Activated gamma-delta T cell treated with anti-CD3 and anti-CD28 coated beads, Interleukin-2, amount 50 U/mL, for 16 hours (primary cell): Measurements from ENCODE around the gene TMEM121.
"Not testable (repeated sequence)": the region's sequence is repeated elsewhere in the genome, so short reads cannot be mapped to it uniquely, and the experiment has no call there.

Experiments used
- DNase-seq: peaks from one replicate; pipeline ENCODE4 v3.0.0-alpha.2; 2020; ENCODE audit warnings: low read depth

The TMEM121 gene

GRCh38 chr14:105547072-105547471 lies 20.7 kb downstream of the TMEM121 start:
- DNase-seq = not testable (repeated sequence)

- no peak for DNase-seq
Observed at GRCh38 chr14:105547741-105548169, 21.4 kb downstream of the TMEM121 start.

DNA sequence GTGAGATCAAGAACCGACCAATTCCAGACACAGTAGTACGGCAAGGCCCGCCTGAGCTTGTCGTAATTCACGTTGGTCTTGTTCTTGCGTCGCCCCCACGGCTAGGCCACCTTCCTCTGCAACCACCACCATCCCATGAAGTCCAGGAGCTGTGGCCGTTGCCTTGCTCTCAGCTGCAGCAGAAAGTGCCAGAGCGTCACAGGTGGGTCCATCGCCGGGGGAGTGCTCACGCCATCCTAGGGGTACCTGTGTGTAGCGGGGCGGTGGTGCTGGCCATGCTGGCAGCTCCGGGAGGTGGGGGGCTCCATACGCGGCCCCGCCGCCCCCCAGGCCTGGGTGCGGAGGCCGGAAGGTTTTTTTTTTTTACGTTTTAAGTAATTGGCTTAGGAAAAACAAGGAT lies 23.1 kb downstream of the TMEM121 start:
- DNase-seq = no peak

- DNase-seq = no peak
Observed at GRCh38 chr14:105554022-105554421, 27.6 kb downstream of the TMEM121 start.

GRCh38 chr14:105554523-105554922 lies 28.1 kb downstream of the TMEM121 start:
- DNase-seq = no peak

DNA sequence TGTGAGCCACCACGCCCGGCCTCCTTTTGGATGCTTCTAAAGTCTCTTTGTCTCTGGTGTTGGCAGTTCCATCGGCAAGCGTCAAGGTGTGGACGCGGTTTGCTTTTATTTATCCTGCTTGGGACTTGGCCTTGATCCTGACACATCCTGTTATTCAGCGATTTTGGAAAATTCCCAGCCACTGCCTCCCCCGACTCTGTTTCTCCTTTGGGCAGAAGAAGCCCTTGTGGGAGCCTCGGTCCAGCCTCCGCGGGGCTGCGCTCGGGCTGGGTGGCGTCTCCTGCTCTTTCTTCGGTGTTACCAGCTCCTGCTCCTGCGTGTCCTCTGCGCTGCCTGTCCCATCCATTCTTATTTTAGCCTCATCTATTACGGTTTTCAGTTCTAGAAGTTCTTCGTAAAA lies 31.3 kb downstream of the TMEM121 start:
- DNase-seq = not testable (repeated sequence)

DNA sequence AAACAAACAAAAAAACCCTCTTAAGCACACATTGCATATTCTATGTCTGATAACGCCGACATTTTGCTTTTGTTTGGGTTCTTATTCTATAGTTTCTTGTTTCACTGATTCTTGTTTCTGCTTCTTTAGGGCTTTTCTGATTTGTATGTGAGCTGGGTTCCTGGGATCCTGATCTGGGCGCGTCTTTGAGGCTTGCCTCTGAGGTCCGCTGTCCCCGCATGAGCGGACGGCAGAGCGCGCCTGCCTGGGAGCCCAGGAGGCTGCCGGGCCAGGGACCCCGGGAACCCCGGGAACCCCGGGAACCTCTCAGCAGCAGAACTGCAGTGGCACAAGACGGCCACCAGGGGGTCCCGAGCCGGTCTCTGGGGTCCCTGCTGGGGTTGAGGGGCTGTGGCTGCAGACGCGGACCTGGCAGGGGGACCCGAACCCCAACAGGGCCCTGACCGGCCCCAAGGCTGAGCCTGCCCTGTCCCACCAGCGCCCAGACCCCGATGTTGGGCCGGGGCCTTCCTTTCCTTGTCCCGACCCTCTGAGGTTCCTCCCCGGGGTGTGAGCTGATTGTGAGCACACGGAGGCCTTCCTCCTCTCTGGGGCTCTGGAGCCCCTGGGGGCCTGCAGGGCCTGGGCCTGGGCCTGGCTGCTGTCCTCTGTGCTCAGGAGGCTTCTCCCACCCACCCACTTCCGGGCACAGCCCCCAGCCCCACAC lies 32.2 kb downstream of the TMEM121 start:
- DNase-seq = not testable (repeated sequence)

DNA sequence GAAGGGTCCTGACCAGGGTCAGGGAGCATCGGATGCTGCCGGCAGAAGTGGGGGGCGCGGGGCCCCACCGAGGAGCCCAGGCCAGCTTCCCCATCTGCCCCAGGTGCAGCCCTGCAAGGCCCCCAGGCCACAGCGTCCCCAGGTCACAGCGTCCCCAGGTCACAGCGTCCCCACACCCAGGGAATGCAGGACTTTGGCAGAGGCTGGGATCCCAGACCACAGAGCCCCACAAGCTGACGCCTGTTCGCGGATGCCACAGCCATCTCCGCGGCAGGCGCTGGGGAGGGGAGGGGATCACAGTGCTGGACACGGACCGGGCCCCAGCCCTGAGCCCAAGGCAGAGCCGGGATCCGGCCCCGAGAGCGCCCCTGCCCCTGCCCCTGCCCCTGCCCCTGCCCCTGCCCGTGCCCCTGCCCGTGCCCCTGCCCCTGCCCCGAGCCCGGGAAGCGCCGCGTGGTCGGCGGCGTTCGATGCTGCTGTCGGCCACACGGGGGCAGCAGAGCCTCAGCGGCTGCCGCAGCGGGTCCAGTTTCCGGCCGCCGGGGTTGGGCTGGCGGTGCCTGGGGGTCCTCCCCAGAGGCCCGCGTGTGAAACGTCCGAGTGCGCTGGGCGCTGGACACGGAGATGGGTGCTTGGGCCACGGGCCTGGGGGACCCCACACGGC lies 33.1 kb downstream of the TMEM121 start:
- not testable (repeated sequence) for DNase-seq

- DNase-seq = not testable (repeated sequence)
Observed at GRCh38 chr14:105560048-105560669, 33.8 kb downstream of the TMEM121 start.

GRCh38 chr14:105561345-105561744 lies 35.0 kb downstream of the TMEM121 start:
- DNase-seq = not testable (repeated sequence)

- no peak for DNase-seq
Observed at GRCh38 chr14:105562713-105563346, 36.4 kb downstream of the TMEM121 start.

GRCh38 chr14:105563347-105563737 lies 37.0 kb downstream of the TMEM121 start:
- no peak for DNase-seq

DNA sequence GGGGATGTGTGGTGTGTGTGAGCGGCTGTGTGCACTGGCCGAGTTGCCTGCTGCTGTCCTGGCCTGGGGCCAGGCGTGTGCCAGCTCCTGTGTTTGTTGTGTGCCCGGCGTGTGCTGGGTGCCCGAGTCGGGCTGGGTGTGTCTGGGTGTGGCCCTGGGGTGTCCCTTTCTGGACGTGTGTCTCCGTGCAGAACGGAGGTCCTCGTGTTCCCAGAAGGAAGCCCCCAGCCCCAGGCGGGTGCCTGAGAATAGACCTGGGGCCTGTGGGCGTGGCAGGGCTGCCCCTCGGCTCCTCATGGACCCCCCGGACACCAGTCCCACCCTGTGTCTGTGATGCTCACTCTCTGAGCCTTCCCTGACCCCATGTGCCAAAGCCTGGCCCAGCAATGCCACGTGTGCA lies 38.2 kb downstream of the TMEM121 start:
- not testable (repeated sequence) for DNase-seq

- not testable (repeated sequence) for DNase-seq
Observed at GRCh38 chr14:105565185-105565919, 39.0 kb downstream of the TMEM121 start.

DNA sequence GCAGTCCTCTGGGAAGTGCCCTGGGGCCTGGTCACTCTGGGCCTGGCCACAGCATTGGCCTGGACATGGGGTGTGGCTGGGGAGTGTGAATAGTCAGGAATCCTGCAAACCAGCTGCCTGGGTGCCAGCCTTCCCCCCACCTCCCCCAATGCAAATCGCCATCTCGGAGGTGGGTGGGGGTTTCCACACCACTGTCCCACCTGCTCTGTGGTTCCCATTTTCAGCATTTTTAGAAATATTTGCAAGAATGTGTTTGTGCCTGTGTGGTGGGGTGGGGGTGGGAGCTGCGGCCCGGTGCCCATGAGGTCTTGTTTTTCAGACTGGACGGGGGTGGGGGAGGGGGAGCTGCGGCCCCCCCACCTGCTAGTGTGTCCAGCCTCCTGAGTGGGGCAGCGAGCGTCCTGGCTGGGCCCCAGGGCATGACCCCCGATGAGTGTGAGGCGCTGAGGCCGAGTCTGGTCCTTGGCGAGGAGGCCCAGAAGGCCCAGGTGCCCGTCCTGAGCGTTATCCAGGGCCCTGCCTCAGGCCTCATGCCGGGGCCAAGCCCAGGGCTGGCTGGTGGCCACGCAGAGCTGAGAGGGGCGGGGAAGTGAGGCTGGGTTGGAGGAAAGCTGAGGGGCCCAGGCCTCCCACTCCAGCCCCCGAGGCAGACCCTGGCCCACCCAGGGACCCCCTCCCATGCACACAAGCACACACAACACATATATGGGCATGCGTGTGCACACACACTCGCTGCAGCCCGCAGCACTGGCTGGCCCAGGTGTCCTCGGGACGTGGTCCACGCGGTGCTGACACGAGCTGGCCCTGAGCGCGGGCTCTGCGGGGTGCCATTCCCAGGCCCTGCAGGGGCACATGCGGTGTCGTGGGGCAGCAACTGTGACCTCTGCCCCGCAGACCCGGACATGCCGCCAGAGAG lies 40.1 kb downstream of the TMEM121 start:
- not testable (repeated sequence) for DNase-seq

GRCh38 chr14:105567164-105568103 lies 41.1 kb downstream of the TMEM121 start:
- not testable (repeated sequence) for DNase-seq

- not testable (repeated sequence) for DNase-seq
Observed at GRCh38 chr14:105568140-105568843, 41.9 kb downstream of the TMEM121 start.

DNA sequence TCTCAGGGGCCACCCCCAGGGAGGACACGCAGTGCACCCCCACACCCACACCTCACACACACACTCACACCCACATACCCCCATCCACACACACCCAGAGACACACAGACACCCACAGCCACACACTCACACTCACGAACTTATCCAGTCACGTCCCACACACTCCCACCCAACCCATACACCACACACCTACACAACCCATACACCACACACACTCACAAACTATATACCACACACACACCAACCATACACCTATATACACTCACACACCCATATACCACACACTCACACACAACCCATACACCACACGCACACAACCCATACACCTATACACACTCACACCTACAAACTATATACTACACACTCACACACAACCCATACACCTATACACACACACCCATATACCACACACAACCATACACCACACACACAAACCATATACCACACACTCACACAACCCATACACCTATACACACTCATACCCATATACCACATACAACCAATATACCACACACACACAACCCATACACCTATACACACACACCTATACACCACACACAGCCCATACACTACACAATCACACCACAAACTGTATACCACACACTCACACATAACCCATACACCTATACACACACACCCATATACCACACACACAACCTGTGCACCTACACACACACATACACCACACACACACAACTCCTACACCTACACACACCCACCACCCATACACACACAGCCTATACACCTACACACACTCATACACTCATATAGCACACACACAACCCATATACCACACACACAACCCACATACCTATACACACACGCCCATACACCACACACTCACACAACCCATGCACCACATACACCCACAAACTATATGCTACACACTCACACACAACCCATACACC lies 42.7 kb downstream of the TMEM121 start:
- DNase-seq = no peak
